GM03348 (cell line): ENCODE measurements around the gene EVC2.

ENCODE experiments used
- DNase-seq: peaks from one replicate; pipeline ENCODE4 v3.0.0; 2012; ENCODE audit warnings: low spot score

The EVC2 gene

GRCh38 chr4:5708449-5709206, at the start of gene EVC2:
EVC2 (minus strand) TSS chr4:5708559; CDS start chr4:5708513, 46 bp downstream.
- DNase-seq = peak; percentile 94

GRCh38 chr4:5757954-5758353, 49.6 kb upstream of the EVC2 start:
- DNase-seq = no peak

- DNase-seq = no peak
These were observed 49.2 kb upstream of the EVC2 start for GRCh38 chr4:5757536-5757935.

GRCh38 chr4:5757091-5757490, 48.7 kb upstream of the EVC2 start:
- DNase-seq = no peak

GRCh38 chr4:5756271-5756670, 47.9 kb upstream of the EVC2 start:
- no peak for DNase-seq

GRCh38 chr4:5755679-5756078, 47.3 kb upstream of the EVC2 start:
- DNase-seq = no peak

GRCh38 chr4:5755161-5755560, 46.8 kb upstream of the EVC2 start:
- no peak for DNase-seq

- no peak for DNase-seq
These were observed 46.1 kb upstream of the EVC2 start for GRCh38 chr4:5754529-5754881.

- peak; percentile 80 for DNase-seq
These were observed 45.6 kb upstream of the EVC2 start for GRCh38 chr4:5753766-5754528.

GRCh38 chr4:5753366-5753765, 45.0 kb upstream of the EVC2 start:
- no peak for DNase-seq

- no peak for DNase-seq
These were observed 44.2 kb upstream of the EVC2 start for GRCh38 chr4:5752376-5753184.

- DNase-seq = no peak
These were observed 43.5 kb upstream of the EVC2 start for GRCh38 chr4:5751666-5752375.

GRCh38 chr4:5750946-5751665, 42.7 kb upstream of the EVC2 start:
- peak; percentile 48 for DNase-seq

- DNase-seq = peak; percentile 78
These were observed 41.9 kb upstream of the EVC2 start for GRCh38 chr4:5750052-5750945.

- DNase-seq = no peak
These were observed 41.2 kb upstream of the EVC2 start for GRCh38 chr4:5749568-5749967.

- peak; percentile 79 for DNase-seq
These were observed 39.5 kb upstream of the EVC2 start for GRCh38 chr4:5747738-5748375.

GRCh38 chr4:5746829-5747737, 38.7 kb upstream of the EVC2 start:
- DNase-seq = peak; percentile 41

GRCh38 chr4:5746250-5746649, 37.9 kb upstream of the EVC2 start:
- DNase-seq = no peak

- DNase-seq = no peak
These were observed 34.6 kb upstream of the EVC2 start for GRCh38 chr4:5742968-5743367.
